ENCODE data around the gene IL1A. TPM values are rescaled to one million over a fixed set of nuclear protein-coding genes. Genes with fewer than 3 reads are reported as not detected.

The IL1A gene
- total RNA-seq, 2 experiments from 2014 or later: not detected

GRCh38 chr2:112825706-112826105, 41.4 kb upstream of the IL1A start:
- Histone ChIP-seq H3K4me3 (ENCODE audit: low read length) (no peak overlapping the region), H3K27ac (ENCODE audit: low read depth in 1 of 2, low read length in 2 of 2) (no peak overlapping the region), H3K36me3 (ENCODE audit: insufficient read depth, low read length) (no peaks in the 10 kb centered on the region), H3K9me3 (ENCODE audit: control insufficient read depth in 1 of 2, insufficient read depth in 1 of 2, low read length in 2 of 2) (no peaks in the 10 kb centered on the region), H3K4me1 (ENCODE audit: insufficient read depth, low read length) (peaks cover 5% of the 10 kb centered on the region), H3K27me3 (ENCODE audit: control insufficient read depth in 1 of 2, insufficient read depth in 2 of 2, low read length in 2 of 2) (no peaks in the 10 kb centered on the region)
- Mint-ChIP-seq H3K4me3 (no peak overlapping the region), H3K27me3 (no peaks in the 10 kb centered on the region), H3K27ac (no peak overlapping the region), H3K36me3 (ENCODE audit: low read depth) (no peaks in the 10 kb centered on the region), H3K9me3 (no peaks in the 10 kb centered on the region), H3K4me1 (ENCODE audit: low read depth) (peaks cover 15% of the 10 kb centered on the region)
- ATAC-seq (ENCODE audit: poor library complexity) (no peak), DNase-seq (no peak)
- POLR2A ChIA-PET: no interaction called here
- intact Hi-C loops (cut with DNase I, micrococcal nuclease): no loop called here
- no peak for TF ChIP-seq CTCF (IDR thresholded peaks at IDR 0.05)
- CTCF ChIA-PET: no interaction called here

- intact Hi-C loops (cut with DNase I, micrococcal nuclease): no loop called here
- no peak overlapping the region for H3K4me3 Mint-ChIP-seq
Measured at GRCh38 chr2:112824694-112825085, 40.4 kb upstream of the IL1A start.

GRCh38 chr2:112821682-112822081, 37.4 kb upstream of the IL1A start:
- ChIA-PET CTCF (no interaction called here), POLR2A (no interaction called here)
- no peaks in the 10 kb centered on the region for H3K9me3 Mint-ChIP-seq
- intact Hi-C loops (cut with DNase I, micrococcal nuclease): no loop called here
- H3K36me3 Mint-ChIP-seq (ENCODE audit: low read depth): no peaks in the 10 kb centered on the region
- no peak overlapping the region for H3K4me3 Mint-ChIP-seq
- Histone ChIP-seq H3K27me3 (ENCODE audit: control insufficient read depth in 1 of 2, insufficient read depth in 2 of 2, low read length in 2 of 2) (no peaks in the 10 kb centered on the region), H3K9me3 (ENCODE audit: control insufficient read depth in 1 of 2, insufficient read depth in 1 of 2, low read length in 2 of 2) (no peaks in the 10 kb centered on the region), H3K4me1 (ENCODE audit: insufficient read depth, low read length) (peaks cover 5% of the 10 kb centered on the region), H3K4me3 (ENCODE audit: low read length) (no peak overlapping the region), H3K36me3 (ENCODE audit: insufficient read depth, low read length) (no peaks in the 10 kb centered on the region), H3K27ac (ENCODE audit: low read depth in 1 of 2, low read length in 2 of 2) (no peak overlapping the region)
- H3K27me3 Mint-ChIP-seq: no peaks in the 10 kb centered on the region
- peaks cover 15% of the 10 kb centered on the region for H3K4me1 Mint-ChIP-seq (ENCODE audit: low read depth)
- TF ChIP-seq CTCF (IDR thresholded peaks at IDR 0.05): no peak
- DNase-seq: peak in 2 of 14 experiments; percentile 13 to 17
- no peak overlapping the region for H3K27ac Mint-ChIP-seq
- no peak for ATAC-seq (ENCODE audit: poor library complexity)

More at GRCh38 chr2:112824694-112825085, 40.4 kb upstream of the IL1A start:
- Mint-ChIP-seq H3K36me3 (ENCODE audit: low read depth) (no peaks in the 10 kb centered on the region), H3K9me3 (no peaks in the 10 kb centered on the region), H3K27me3 (no peaks in the 10 kb centered on the region), H3K27ac (no peak overlapping the region), H3K4me1 (ENCODE audit: low read depth) (peaks cover 15% of the 10 kb centered on the region)
- no peak for TF ChIP-seq CTCF (IDR thresholded peaks at IDR 0.05)
- no peak for DNase-seq
- ChIA-PET POLR2A (no interaction called here), CTCF (no interaction called here)
- no peak for ATAC-seq (ENCODE audit: poor library complexity)
- no peaks in the 10 kb centered on the region for H3K27me3 ChIP-seq (ENCODE audit: control insufficient read depth in 1 of 2, insufficient read depth in 2 of 2, low read length in 2 of 2)
- H3K4me3 ChIP-seq (ENCODE audit: low read length): no peak overlapping the region
- peaks cover 5% of the 10 kb centered on the region for H3K4me1 ChIP-seq (ENCODE audit: insufficient read depth, low read length)
- no peaks in the 10 kb centered on the region for H3K36me3 ChIP-seq (ENCODE audit: insufficient read depth, low read length)
- no peaks in the 10 kb centered on the region for H3K9me3 ChIP-seq (ENCODE audit: control insufficient read depth in 1 of 2, insufficient read depth in 1 of 2, low read length in 2 of 2)
- H3K27ac ChIP-seq (ENCODE audit: low read depth in 1 of 2, low read length in 2 of 2): no peak overlapping the region
